ENCODE data around the gene HNRNPLL.

HNRNPLL gene

DNA sequence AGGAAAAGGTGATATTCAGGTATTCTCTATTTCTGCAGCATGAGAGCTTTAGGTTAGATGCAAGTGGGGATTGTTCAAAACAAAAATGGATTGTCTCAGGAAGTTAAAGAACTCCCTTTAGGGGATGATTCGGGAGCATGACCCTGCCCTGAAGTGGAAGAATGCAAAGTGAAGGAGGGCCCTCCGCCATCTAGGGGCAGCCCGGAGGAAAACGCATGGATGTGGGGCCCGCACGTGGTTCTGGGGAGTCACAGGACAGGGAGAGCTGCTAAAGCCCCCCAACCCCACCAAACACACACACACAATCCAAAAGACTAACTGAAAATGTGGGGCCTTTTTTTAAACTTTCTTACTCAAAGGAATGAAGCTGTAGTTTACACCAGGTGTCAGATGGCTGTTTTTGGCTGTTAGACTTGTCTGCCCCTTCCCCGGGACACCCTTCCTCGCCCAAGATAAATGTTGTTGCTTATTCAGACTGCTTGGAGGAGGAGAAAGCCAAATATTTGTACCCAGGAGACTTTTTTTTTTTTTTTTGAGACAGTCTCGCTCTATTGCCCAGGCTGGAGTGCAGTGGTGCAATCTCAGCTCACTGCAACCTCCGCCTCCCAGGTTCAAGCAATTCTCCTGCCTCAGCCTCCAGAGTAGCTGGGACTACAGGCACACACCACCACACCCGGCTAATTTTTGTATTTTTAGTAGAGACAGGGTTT, 78.8 kb downstream of the HNRNPLL start:
- no peak for DNase-seq

DNA sequence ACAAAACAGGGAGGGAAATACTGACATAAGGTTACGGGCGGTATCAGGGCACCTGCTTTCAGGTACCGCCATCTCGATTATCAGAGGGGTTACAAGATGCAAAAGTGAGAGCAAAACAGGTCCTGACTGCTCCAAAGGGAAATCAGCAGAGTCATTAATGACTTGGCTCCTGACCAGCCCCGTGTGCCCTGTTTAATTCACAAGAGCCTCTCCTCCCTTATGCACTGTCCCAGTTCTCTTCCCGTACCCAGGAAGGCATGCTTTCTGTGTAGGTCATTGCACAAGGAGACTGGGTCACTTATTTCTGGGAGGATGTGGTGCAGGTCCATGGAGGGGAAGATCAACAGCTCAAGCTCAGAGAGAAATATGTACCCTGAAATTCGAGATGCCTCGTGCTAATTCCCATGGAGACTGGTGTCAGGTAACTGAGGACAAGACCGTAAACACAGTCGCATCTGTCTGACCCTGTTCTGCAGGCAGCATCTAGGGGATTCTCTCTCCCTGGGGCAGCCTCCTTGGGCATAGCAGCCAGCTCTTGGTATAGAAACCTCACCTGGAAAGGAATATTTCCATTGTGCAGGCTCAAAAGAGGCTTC, 79.9 kb downstream of the HNRNPLL start:
- DNase-seq, result no peak

DNA sequence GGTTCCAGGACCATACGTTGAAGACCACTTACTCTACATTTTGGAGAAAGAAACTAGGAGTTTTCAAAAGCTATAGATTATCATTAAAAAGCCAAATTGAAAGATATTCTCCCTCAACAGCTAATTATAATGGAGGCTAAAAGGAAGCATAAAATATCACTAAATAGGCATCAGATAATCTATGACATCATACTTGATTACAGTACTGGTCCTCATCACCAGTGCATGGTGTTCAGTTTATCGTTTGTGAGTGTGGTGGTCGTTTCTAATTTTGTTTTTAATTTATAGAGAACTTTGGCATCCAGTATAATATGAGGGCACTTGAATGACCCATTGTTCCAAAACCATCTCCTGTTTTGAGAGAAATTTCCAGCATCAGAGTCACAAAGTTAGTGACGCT, 80.9 kb downstream of the HNRNPLL start:
- DNase-seq, result no peak

DNA sequence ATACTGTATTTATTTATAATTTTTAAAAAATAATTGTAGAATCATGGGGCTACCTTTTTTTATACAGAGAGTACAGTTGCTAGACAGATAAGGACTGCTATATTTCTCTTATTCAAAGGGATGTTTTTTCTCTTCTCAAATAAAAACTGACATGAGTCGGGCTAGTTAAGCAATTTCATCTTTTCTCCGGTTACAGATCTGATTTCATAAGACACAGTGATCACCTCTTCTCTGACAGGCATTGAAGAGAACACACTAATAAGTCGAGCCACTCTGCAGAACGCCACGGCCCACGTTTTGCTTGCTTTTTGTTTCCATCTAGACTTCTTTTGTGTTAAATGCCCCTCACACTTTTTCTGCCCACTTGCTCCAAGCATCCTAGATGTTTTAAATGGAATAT, 85.4 kb downstream of the HNRNPLL start:
- DNase-seq, result no peak

DNA sequence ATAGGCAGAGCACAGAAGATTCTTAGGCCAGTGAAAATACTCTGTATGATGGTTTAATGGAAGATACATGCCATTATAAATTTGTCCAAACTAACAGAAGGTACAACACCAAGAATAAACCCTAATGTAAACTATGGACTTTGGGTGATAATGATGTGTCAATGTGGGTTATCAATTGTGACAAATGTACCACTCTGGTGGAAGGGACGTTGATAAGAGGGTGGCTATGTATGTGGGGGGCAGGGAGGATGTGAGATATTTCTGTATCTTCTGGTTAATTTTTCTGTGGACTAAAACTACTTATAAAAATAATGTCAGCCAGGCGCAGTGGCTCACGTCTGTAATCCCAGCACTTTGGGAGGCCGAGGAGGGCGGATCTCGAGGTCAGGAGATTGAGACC, 86.2 kb downstream of the HNRNPLL start:
- no peak for DNase-seq

DNA sequence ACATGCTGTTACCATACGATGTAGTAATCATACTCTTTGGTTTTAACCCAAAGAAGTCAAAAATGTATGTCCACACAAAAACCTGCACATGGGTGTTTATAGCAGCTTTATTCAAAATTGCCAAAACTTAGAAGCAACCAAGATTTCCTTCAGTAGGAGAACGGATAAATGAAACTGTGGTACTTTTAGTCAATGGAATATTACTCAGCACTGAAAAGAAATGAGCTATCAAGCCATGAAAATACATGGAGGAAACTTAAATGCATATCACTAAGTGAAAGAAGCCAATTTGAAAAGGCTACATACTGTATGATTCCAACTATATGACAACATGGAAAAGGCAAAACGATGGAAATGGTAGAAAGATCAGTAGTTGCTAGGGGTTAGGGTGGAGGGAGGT, 86.6 kb downstream of the HNRNPLL start:
- DNase-seq, result no peak

DNA sequence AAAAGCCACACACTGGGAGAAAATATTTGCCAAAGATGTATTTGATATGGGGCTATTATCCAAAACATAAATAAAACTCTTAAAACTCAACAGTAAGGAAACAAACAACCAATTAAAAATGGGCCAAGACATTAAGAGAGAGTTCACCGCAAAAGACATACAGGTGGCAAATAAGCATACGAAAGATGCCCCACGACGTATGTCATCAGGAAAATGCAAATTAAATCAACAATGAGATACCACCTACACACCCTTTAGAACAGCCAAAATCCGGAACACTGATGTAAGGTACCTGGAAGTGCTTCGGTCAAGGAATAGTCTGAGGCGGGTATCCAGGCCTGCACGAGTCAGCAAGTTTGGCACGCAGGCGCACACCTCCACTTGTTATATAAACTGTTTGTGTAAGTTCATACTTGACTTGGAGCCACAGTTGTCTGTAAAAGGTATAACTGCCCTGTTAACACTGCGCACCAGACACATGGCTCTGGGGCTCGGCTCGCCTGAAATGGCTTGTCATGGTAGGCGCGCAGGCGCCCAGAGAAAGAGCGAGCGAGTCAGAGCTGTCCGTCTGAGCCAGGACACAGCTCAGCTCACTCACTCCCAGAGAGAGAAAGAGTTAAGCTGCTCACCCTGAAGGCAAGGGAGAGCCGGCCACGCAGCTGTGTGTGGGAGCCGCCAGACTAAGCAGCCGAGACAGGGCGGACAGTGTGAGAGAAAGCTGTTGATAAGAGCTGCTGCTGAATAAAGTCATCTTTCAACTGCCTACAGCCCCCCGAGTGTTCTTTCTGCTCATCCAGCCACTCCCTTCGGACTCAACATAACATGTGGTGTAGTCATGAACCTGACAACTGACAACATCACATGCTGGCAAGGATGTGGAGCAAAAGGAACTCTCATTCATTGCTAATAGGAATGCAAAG, 87.3 kb downstream of the HNRNPLL start:
- no peak for DNase-seq

DNA sequence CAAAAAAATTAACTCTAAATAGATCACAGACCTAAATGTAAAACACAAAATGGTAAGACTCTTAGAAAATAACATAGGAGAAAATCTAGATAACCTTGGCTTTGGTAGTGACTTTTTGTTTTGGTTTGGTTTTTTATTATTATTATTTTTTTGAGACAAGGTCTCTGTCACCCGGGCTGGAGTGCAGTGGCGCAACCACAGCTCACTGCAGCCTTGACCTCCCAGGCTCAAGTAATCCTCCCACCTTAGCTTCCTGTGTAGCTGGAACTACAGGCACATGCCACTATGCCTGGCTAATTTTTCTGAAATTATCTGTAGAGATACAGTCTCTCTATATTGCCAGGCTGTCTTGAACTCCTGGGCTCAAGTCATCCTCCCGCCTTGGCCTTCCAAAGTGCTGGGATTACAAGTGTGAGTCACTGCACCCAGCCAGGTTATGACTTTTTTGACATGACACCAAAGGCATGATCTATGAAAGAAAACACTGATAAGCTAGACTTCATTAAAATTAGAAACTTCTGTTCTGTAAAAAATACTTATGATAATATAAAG, 88.0 kb downstream of the HNRNPLL start:
- no peak for DNase-seq

DNA sequence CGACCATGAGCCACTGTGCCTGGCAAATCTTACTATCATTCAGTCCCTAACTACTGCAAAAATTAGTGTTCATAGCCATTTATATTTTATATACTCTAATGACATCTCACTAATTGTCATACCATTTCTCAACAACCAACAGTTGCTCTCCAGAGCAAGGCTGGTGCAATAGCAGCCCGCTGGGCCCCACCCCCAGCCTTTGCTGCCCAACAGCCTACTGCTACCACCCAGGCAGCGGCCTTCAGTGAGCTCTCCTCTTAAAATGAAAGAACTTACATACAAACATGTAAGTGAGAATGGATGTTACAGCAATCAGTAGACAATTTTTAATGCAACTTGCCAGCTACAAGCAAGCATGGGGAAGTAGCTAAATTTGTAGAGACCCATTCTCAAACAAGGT, 90.5 kb downstream of the HNRNPLL start:
- no peak for DNase-seq

Measured in NCI-H774 (cell line).